NCI-H1930 (cell line): ENCODE data around the gene LRP8.
"Not testable (repeated sequence)": the region's sequence is repeated elsewhere in the genome, so short reads cannot be mapped to it uniquely, and the experiment has no call there.

Experiments used
- DNase-seq, 2 experiments: peaks; one replicate each; lab custom pipeline; 2025; lab: John Stamatoyannopoulos, UW

LRP8 gene

GRCh38 chr1:53210954-53211353 is 116.9 kb downstream of the LRP8 start:
- no peak for DNase-seq

DNA sequence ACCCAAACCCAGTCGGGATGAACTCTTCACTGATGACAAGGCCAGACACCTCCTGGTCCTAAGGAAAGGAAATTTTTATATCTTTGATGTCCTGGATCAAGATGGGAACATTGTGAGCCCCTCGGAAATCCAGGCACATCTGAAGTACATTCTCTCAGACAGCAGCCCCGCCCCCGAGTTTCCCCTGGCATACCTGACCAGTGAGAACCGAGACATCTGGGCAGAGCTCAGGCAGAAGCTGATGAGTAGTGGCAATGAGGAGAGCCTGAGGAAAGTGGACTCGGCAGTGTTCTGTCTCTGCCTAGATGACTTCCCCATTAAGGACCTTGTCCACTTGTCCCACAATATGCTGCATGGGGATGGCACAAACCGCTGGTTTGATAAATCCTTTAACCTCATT is 117.5 kb downstream of the LRP8 start:
- no peak for DNase-seq

- DNase-seq, result no peak
Observed at GRCh38 chr1:53207726-53208125, 120.1 kb downstream of the LRP8 start.

GRCh38 chr1:53206735-53207379 is 121.0 kb downstream of the LRP8 start:
- no peak for DNase-seq

DNA sequence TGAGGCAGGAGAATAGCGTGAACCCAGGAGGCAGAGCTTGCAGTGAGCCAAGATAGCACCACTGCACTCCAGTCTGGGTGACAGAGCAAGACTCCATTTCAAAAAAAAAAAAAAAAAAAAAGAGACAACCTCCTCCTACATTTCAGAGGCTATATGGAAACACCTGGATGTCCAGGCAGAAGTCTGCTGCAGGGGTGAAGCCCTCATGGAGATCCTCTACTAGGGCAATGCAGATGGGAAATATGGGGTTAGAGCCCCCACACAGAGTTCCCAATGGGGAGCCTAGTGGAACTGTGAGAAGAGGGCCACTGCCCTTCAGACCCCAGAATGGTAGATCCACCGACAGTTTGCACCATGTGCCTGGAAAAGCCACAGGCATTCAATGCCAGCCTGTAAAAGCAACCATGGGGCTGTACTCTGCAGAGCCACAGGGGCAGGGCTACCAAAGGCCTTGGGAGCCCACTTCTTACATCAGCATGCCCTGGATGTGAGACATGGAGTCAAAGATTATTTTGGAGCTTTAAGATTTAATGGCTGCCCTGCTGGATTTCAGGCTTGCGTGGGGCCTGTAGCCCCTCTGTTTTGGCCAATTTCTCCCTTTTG is 121.7 kb downstream of the LRP8 start:
- DNase-seq, result not testable (repeated sequence)

DNA sequence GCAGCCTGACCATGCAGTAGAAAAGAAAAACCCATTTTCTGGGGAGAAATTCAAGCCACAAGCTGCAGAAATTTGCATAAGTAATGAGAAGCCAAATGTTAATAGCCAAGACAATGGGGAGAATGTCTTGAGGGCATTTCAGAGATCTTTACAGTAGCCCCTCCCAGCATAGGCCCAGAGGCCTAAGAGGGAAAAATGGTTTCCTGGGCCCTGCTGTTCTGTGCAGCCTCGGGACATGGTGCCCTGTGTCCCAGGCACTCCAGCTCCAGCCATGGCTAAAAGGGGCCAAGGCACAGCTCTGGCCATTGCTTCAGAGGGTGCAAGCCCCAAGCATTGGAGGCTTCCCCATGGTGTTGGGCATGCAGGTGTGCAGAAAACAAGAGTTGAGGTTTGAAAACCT is 122.4 kb downstream of the LRP8 start:
- DNase-seq, result not testable (repeated sequence)

- DNase-seq, result no peak
Observed at GRCh38 chr1:53203466-53203865, 124.4 kb downstream of the LRP8 start.

DNA sequence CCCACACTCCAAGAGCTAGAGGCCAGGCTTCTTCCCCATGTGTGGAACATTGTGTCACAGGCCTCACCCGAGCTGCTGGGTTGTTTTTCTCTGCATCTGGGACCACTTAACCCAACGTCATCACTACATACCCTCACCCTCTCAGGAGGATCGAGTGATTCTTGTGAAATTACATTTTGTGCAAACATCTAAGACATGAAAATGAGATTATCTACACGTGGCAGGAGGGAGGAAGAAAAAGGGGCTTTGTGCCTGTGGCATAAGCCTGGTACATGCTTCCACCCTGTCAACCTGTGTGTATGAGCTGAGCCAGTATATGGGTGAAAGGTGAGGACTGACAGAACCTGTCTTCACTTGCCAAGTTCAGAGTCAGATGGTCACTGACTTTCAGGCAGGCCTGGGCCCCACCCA is 129.6 kb downstream of the LRP8 start:
- DNase-seq, result no peak

GRCh38 chr1:53197291-53198200 is 130.3 kb downstream of the LRP8 start:
- DNase-seq, result no peak

- DNase-seq, result peak; percentile 83 to 89
Observed at GRCh38 chr1:53196485-53197290, 131.2 kb downstream of the LRP8 start, which contains the start of gene CPT2. TSS of gene CPT2 (plus strand) at chr1:53196824. CDS start at chr1:53196944, 120 bp downstream.

- DNase-seq, result no peak
Observed at GRCh38 chr1:53196017-53196484, 131.8 kb downstream of the LRP8 start.

DNA sequence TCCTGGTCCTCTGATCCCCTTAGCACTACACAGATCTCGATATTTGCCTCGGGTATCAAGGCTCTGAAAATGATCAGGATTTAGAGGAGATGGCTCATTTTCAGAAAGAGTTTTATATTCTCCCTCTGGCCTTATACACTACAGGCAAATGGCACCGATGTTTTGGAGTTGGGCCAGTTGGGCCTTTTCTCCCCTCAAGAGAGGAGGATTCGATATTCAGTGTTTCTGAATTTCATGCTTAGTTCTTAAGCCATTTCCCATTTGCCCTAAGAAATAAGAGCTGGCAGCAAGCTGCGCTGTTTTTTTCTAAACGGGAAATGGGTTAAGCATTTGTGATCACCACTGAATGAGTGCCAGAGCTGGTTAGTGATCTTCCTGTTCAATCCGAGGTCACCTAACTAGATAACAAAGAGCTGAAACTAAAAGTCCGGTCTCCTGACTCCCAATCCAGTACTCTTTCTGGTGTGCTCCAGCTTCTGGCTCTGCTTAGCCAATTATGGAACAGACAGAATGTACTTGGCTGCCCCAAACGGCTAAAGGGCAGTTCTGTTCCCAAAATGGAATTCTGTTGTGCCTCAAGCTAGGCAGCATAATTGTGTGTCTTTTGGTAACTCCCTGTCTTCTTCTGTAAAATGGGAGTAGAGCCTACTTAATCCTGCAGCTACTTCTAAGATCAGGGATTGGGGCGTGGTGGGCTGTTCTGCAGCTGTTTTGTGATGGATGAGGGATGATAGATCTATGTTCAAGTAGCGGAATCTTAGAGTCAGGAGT is 132.4 kb downstream of the LRP8 start:
- DNase-seq, result no peak
